Midbrain (tissue), 1 donor: ENCODE results near the gene ASB8.

Experiments
- DNase-seq: peaks from one replicate; lab custom pipeline; 2025; lab: John Stamatoyannopoulos, UW

The ASB8 gene

DNA sequence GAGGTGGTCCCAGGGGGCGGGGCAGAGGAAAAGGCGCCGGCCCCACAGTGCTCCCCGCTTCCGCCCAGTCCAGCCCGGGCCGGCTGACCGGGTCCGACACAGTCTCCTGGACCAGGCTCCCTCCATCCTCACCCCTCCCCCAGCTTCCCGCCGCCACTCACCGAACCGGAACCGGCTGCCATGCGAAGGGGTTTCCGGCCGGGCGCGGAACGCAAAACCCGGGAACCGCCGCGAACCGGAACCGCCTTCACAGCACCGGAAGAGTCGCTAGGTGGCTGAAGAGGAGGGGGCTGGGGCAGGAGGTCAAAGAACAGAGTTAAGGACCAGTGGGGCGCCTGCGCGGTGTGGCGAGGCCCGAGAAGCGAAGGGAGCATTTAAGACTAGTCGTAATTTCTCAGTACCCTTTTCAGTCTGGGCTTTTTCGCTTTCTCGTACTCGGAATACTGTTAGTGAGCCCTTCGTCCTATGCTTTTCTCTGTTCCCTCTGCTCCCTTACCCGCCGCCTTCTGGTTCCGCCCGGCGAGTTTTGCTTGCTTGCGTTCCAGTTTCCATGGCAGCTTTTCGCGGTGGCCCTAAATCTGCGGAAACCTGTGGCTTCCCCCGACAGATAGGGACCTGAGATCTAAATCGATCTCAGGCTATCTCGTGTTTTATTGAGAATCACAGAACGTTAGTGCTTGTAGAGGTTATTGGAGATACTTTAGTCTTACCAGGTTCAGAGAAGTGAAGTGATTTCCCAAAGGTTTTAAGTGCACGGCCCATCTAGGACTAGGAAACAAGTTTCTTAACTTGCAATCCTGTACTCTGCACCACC is 51.2 kb downstream of the ASB8 start, which contains the start of gene SENP1:
Gene SENP1 (minus strand): TSS at position 213 of the 814 bp plus-strand sequence. CDS start 4,607 bp downstream, outside the sequence.
- DNase-seq, result peak; percentile 95

DNA sequence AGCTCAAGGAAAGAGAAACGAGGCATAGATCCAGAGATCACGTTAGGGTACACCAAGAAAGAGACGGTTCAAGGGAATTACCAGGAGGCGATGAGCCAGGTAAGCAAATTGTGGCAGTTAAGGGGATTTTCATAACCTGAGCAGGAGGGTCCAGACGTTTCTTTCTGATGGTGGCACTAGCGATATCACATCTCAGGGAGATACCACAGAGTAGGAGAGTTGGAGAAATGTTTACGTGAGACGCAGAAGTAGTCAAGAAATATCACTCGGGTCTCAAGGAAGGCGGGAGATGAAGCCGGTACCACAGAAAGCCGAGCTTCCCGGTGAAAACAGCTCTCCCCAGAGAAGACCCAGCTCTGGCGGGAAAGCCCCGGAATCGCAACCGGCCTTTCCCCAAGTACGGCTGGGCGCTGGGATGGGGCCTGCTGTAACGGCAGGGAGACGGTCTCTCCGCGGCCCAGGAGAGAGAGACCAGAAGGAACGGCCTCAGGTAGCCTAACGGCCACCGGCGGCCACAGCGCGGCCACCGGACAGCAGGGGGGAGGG is 51.9 kb downstream of the ASB8 start:
- DNase-seq, result peak; percentile 65

DNA sequence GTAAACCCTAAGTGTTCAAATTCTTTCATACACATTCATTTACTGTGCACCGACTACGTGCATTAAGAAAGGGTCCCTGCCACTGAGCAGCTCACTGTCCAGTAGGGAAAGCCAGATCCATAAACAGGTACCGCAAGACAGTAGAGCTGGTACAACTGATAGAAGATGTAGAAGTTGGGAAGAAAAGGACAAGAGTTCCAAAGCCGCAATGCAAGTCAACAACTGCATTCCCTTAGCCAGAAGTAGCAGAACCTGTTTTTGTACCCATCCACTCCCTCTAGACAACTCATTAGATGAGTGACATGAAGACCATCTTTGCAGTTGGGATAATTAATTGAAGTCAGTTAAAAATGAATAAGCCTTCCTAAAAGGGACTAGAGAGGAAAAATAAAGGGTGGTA is 52.8 kb downstream of the ASB8 start:
- DNase-seq, result no peak
